ENCODE results near the gene DHX35. TPM values are rescaled to one million over a fixed set of nuclear protein-coding genes. Genes with fewer than 3 reads are reported as not detected.

DHX35 gene
- 10 to 100 TPM; 14.9 to 24.0 (median 15.9) TPM for total RNA-seq

GRCh38 chr20:38962044-38962927 is at the start of gene DHX35:
TSS of gene DHX35 (plus strand) at chr20:38962344. CDS start at chr20:38962368, 24 bp downstream.
- H3K27me3 ChIP-seq = no peaks in the 10 kb centered on the region

DNA sequence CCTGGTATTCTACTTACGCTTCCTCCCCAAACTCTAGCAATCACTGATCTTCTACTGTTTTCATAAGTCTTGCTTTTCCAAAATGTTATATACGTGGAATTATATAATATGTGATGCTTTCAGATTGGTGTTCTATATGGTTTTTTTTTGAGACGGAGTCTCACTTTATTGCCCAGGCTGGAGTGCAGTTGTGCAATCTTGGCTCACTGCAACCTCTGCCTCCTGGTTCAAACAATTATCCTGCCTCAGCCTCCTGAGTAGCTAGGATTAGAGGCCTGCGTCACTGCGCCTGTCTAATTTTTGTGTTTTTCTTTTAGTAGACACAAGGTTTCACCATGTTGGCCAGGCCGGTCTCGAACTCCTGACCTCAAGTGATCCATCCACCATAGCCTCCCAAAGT is 46.8 kb upstream of the DHX35 start:
- H3K36me3 ChIP-seq = peaks cover 0 to 8% (median 0%) of the 10 kb centered on the region in 3 donors
- no peak overlapping the region for H3K4me3 ChIP-seq
- WGBS, 2 donors = 94 to 97% methylated on average over 7 of the region's 7 CpGs
- no peak for DNase-seq (ENCODE audit: low spot score in 2 of 2)
- H3K4me1 ChIP-seq = no peaks in the 10 kb centered on the region
- no peak overlapping the region for H3K27ac ChIP-seq
- H3K27me3 ChIP-seq = no peaks in the 10 kb centered on the region
- TF ChIP-seq EP300 (IDR thresholded peaks at IDR 0.05) = no peak
- TF ChIP-seq POLR2A (IDR thresholded peaks at IDR 0.05) = no peak
- TF ChIP-seq, protein P1, sequence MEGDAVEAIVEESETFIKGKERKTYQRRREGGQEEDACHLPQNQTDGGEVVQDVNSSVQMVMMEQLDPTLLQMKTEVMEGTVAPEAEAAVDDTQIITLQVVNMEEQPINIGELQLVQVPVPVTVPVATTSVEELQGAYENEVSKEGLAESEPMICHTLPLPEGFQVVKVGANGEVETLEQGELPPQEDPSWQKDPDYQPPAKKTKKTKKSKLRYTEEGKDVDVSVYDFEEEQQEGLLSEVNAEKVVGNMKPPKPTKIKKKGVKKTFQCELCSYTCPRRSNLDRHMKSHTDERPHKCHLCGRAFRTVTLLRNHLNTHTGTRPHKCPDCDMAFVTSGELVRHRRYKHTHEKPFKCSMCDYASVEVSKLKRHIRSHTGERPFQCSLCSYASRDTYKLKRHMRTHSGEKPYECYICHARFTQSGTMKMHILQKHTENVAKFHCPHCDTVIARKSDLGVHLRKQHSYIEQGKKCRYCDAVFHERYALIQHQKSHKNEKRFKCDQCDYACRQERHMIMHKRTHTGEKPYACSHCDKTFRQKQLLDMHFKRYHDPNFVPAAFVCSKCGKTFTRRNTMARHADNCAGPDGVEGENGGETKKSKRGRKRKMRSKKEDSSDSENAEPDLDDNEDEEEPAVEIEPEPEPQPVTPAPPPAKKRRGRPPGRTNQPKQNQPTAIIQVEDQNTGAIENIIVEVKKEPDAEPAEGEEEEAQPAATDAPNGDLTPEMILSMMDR (IDR thresholded peaks at IDR 0.05) = no peak
- no peaks in the 10 kb centered on the region for H3K9me3 ChIP-seq

More at GRCh38 chr20:38962044-38962927, at the start of gene DHX35:
- Histone ChIP-seq H3K36me3 (no peaks in the 10 kb centered on the region), H3K4me1 (peaks cover 3 to 23% (median 9%) of the 10 kb centered on the region in 4 donors), H3K4me3 (peak within 1 kb of the TSS; percentile 86 to 99 (median 94)), H3K27ac (peak within 1 kb of the TSS; percentile 86 to 95 (median 93)), H3K9me3 (no peaks in the 10 kb centered on the region)
- 1% methylated on average over 28 to 53 of the region's 70 CpGs for WGBS, 2 donors
- TF ChIP-seq POLR2A (IDR thresholded peaks at IDR 0.05) (peak in 1 of 2 donors; percentile 43), EP300 (IDR thresholded peaks at IDR 0.05) (peak; percentile 85 to 88)
- TF ChIP-seq, protein P1 (IDR thresholded peaks at IDR 0.05) = peak in 3 of 5 experiments; percentile 17 to 30 (median 25)
- peak; percentile 97 to 98 for DNase-seq (ENCODE audit: low spot score in 2 of 2)

DNA sequence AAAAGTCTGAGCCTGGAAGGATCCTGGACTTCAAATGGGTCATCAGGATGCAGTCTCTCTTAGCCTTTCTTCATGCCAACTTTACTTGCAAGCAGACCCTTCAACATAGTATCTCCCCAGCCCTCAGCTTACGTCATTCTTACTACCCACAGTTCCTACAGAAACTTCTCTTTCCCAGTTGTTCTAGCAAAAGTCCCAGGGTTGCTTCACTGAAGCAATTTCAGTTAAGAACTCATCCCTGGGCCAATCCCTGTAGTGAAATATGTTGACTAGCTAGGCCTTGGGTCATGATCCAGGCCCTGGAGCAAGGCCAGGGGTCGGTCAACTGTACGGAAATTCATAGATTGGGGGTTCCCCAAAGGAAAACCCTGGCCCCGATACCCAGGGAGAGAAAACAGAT is 44.5 kb upstream of the DHX35 start:
- 64 to 70% methylated on average over 4 of the region's 4 CpGs for WGBS, 2 donors
- no peak overlapping the region for H3K27ac ChIP-seq
- DNase-seq (ENCODE audit: low spot score in 2 of 2) = no peak
- TF ChIP-seq, protein P1 (IDR thresholded peaks at IDR 0.05) = no peak
- TF ChIP-seq POLR2A (IDR thresholded peaks at IDR 0.05) (no peak), EP300 (IDR thresholded peaks at IDR 0.05) (no peak)
- H3K9me3 ChIP-seq = no peaks in the 10 kb centered on the region
- H3K4me1 ChIP-seq = no peaks in the 10 kb centered on the region
- H3K27me3 ChIP-seq = no peaks in the 10 kb centered on the region
- no peak overlapping the region for H3K4me3 ChIP-seq
- peaks cover 0 to 8% (median 0%) of the 10 kb centered on the region in 3 donors for H3K36me3 ChIP-seq

DNA sequence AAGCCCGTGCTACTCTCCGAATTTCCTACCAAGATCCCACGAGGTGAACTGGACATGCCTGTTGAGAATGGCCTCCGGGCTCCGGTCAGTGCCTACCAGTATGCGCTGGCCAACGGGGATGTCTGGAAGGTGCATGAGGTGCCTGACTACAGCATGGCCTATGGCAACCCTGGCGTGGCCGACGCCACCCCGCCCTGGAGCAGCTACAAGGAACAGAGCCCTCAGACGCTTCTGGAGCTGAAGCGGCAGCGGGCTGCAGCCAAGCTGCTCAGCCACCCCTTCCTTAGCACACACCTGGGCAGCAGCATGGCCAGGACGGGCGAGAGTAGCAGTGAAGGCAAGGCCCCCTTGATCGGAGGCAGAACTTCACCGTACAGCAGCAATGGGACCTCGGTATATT is 44.0 kb upstream of the DHX35 start:
- peaks cover 0 to 8% (median 0%) of the 10 kb centered on the region in 3 donors for H3K36me3 ChIP-seq
- DNase-seq (ENCODE audit: low spot score in 2 of 2) = no peak
- no peak overlapping the region for H3K4me3 ChIP-seq
- no peaks in the 10 kb centered on the region for H3K9me3 ChIP-seq
- no peaks in the 10 kb centered on the region for H3K27me3 ChIP-seq
- no peaks in the 10 kb centered on the region for H3K4me1 ChIP-seq
- WGBS, 2 donors = 95 to 97% methylated on average over 16 to 19 of the region's 19 CpGs
- no peak overlapping the region for H3K27ac ChIP-seq
- TF ChIP-seq EP300 (IDR thresholded peaks at IDR 0.05) (no peak), POLR2A (IDR thresholded peaks at IDR 0.05) (no peak)
- TF ChIP-seq, protein P1 (IDR thresholded peaks at IDR 0.05) = no peak

- peaks cover 0 to 8% (median 0%) of the 10 kb centered on the region in 3 donors for H3K36me3 ChIP-seq
- H3K4me1 ChIP-seq = no peaks in the 10 kb centered on the region
- no peak for DNase-seq (ENCODE audit: low spot score in 2 of 2)
- no peaks in the 10 kb centered on the region for H3K27me3 ChIP-seq
- H3K9me3 ChIP-seq = no peaks in the 10 kb centered on the region
- H3K27ac ChIP-seq = no peak overlapping the region
- no peak overlapping the region for H3K4me3 ChIP-seq
- TF ChIP-seq EP300 (IDR thresholded peaks at IDR 0.05) (no peak), POLR2A (IDR thresholded peaks at IDR 0.05) (no peak)
- TF ChIP-seq, protein P1 (IDR thresholded peaks at IDR 0.05) = no peak
- WGBS, 2 donors = 59 to 62% methylated on average over 7 of the region's 7 CpGs
Measured at GRCh38 chr20:38919683-38920082, 42.5 kb upstream of the DHX35 start.

All from tibial nerve (tissue), 4 donors.